Loucy (cell line): Measurements from ENCODE around the gene HOMER1.
"Not testable (repeated sequence)": the region's sequence is repeated elsewhere in the genome, so short reads cannot be mapped to it uniquely, and the experiment has no call there.

ENCODE experiments used
- H2AFZ ChIP-seq: fragments of 200-600 bp; sonication (generic); 2 replicates; pipeline ENCODE4 v1.6.0; 2016; ENCODE audit warnings: antibody characterized with exemption, mild to moderate bottlenecking, low read length, moderate library complexity
- H3F3A ChIP-seq: fragments of 200-600 bp; 2 replicates; pipeline ENCODE4 v1.6.0; 2016; ENCODE audit warnings: antibody characterized with exemption, low read depth, mild to moderate bottlenecking
- H3K27me3 ChIP-seq: fragments of 200-600 bp; sonication (generic); 2 replicates; pipeline ENCODE4 v1.6.1; 2014; ENCODE audit warnings: low read length, mild to moderate bottlenecking; ENCODE audit not compliant: insufficient read depth, poor library complexity, severe bottlenecking
- H3K36me3 ChIP-seq: fragments of 200-600 bp; sonication (generic); 2 replicates; pipeline ENCODE4 v1.6.1; 2016; ENCODE audit warnings: low read length; ENCODE audit not compliant: insufficient read depth
- H3K4me1 ChIP-seq: fragments of 200-600 bp; sonication (generic); 2 replicates; pipeline ENCODE4 v1.5.1; 2014; ENCODE audit warnings: low read length, mild to moderate bottlenecking; ENCODE audit not compliant: insufficient read depth, poor library complexity, severe bottlenecking
- H3K4me2 ChIP-seq: fragments of 200-600 bp; sonication (generic); 2 replicates; pipeline ENCODE4 v1.6.0; 2014; ENCODE audit warnings: antibody characterized with exemption, low read length, low read depth, mild to moderate bottlenecking; ENCODE audit not compliant: poor library complexity, severe bottlenecking
- H3K4me3 ChIP-seq: fragments of 200-600 bp; sonication (generic); 2 replicates; pipeline ENCODE4 v1.5.1; 2014; ENCODE audit warnings: low read length, mild to moderate bottlenecking, mixed read lengths; ENCODE audit not compliant: poor library complexity, severe bottlenecking
- H3K79me2 ChIP-seq: fragments of 200-600 bp; sonication (generic); 2 replicates; pipeline ENCODE4 v1.6.1; 2014; ENCODE audit warnings: low read length; ENCODE audit not compliant: insufficient read depth
- H3K9ac ChIP-seq: fragments of 200-600 bp; sonication (generic); 2 replicates; pipeline ENCODE4 v1.6.0; 2014; ENCODE audit warnings: mild to moderate bottlenecking, low read depth, low read length, moderate library complexity; ENCODE audit not compliant: poor library complexity, severe bottlenecking
- H3K9me2 ChIP-seq: fragments of 200-600 bp; sonication (generic); replicated peaks from 2 replicates; pipeline ENCODE4 v1.6.1; 2016; ENCODE audit warnings: low read depth, low read length, mixed read lengths
- H3K9me3 ChIP-seq: fragments of 200-600 bp; sonication (generic); 2 replicates; pipeline ENCODE4 v1.6.1; 2014; ENCODE audit warnings: mild to moderate bottlenecking, antibody characterized with exemption, low read length, low read depth; ENCODE audit not compliant: insufficient read depth
- H4K20me1 ChIP-seq: fragments of 200-600 bp; sonication (generic); 2 replicates; pipeline ENCODE4 v1.6.0; 2014; ENCODE audit warnings: antibody characterized with exemption, low read length, mild to moderate bottlenecking; ENCODE audit not compliant: insufficient read depth, poor library complexity, severe bottlenecking
- EZH2phosphoT487 ChIP-seq: fragments of 200-600 bp; IDR thresholded peaks from 2 replicates; pipeline ENCODE4 v1.6.1; 2018; ENCODE audit warnings: antibody characterized with exemption, mild to moderate bottlenecking, moderate library complexity, borderline replicate concordance
- TF ChIP-seq, protein P1 (sequence below): fragments of 200-600 bp; sonication (generic); conservative IDR thresholded peaks from 2 replicates; pipeline ENCODE4 v1.5.1; 2014; ENCODE audit warnings: mild to moderate bottlenecking, antibody characterized with exemption, low read length

Gene HOMER1

DNA sequence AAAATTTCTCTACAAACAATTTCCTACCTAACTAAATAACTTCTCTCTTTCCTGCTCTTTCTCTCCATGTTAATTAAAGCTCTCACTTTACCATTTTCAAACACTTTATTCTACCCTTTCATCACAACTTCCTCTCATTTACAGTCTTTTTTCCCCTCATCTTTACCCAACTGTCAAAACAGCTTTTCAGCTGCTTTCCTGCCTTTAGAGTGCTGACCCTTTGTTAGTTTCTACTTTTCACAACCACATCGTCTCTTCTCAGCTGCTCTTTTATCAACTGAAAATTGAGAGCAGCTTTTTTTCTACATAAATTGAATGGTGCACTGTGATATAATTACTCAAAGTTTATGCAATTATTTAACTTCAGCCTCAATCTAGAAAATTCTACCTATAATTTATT is 3.1 kb upstream of the HOMER1 start:
- peak overlapping the region; percentile 18 for H3K4me3 ChIP-seq
- H3K4me2 ChIP-seq = peak overlapping the region; percentile 62
- peak overlapping the region; percentile 55 for H2AFZ ChIP-seq
- peak overlapping the region; percentile 50 for H3K9ac ChIP-seq
- no peaks in the 10 kb centered on the region for H3K27me3 ChIP-seq
- no peaks in the 10 kb centered on the region for H3K9me3 ChIP-seq
- H3K9me2 ChIP-seq = no peaks in the 10 kb centered on the region
- no peaks in the 10 kb centered on the region for H3K36me3 ChIP-seq
- TF ChIP-seq, protein P1, sequence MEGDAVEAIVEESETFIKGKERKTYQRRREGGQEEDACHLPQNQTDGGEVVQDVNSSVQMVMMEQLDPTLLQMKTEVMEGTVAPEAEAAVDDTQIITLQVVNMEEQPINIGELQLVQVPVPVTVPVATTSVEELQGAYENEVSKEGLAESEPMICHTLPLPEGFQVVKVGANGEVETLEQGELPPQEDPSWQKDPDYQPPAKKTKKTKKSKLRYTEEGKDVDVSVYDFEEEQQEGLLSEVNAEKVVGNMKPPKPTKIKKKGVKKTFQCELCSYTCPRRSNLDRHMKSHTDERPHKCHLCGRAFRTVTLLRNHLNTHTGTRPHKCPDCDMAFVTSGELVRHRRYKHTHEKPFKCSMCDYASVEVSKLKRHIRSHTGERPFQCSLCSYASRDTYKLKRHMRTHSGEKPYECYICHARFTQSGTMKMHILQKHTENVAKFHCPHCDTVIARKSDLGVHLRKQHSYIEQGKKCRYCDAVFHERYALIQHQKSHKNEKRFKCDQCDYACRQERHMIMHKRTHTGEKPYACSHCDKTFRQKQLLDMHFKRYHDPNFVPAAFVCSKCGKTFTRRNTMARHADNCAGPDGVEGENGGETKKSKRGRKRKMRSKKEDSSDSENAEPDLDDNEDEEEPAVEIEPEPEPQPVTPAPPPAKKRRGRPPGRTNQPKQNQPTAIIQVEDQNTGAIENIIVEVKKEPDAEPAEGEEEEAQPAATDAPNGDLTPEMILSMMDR = no peak
- TF ChIP-seq EZH2phosphoT487 = no peak
- H3K4me1 ChIP-seq = peaks cover 46% of the 10 kb centered on the region
- no peaks in the 10 kb centered on the region for H3F3A ChIP-seq
- peaks cover 14% of the 10 kb centered on the region for H3K79me2 ChIP-seq
- no peaks in the 10 kb centered on the region for H4K20me1 ChIP-seq

DNA sequence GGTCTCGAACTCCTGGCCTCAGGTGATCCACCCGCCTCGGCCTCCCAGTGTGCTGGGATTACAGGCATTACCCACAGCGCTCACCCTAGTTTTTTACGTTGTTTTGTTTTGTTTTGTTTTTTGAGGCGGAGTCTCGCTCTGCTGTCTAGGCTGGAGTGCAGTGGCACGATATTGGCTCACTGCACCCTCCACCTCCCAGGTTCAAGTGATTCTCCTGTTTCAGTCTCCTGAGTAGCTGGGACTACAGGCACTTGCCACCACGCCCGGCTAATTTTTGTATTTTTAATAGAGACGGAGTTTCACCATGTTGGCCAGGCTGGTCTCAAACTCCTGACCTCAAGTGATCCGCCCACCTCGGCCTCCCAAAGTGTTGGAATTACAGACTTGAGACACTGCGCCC is 2.4 kb upstream of the HOMER1 start:
- peak overlapping the region; percentile 50 for H3K9ac ChIP-seq
- peak overlapping the region; percentile 62 for H3K4me2 ChIP-seq
- H3K9me2 ChIP-seq, H3K27me3 ChIP-seq, H4K20me1 ChIP-seq, H3F3A ChIP-seq, H2AFZ ChIP-seq, H3K36me3 ChIP-seq, H3K9me3 ChIP-seq, H3K4me3 ChIP-seq: not testable (repeated sequence)
- peaks cover 20% of the 10 kb centered on the region for H3K79me2 ChIP-seq
- peaks cover 53% of the 10 kb centered on the region for H3K4me1 ChIP-seq

DNA sequence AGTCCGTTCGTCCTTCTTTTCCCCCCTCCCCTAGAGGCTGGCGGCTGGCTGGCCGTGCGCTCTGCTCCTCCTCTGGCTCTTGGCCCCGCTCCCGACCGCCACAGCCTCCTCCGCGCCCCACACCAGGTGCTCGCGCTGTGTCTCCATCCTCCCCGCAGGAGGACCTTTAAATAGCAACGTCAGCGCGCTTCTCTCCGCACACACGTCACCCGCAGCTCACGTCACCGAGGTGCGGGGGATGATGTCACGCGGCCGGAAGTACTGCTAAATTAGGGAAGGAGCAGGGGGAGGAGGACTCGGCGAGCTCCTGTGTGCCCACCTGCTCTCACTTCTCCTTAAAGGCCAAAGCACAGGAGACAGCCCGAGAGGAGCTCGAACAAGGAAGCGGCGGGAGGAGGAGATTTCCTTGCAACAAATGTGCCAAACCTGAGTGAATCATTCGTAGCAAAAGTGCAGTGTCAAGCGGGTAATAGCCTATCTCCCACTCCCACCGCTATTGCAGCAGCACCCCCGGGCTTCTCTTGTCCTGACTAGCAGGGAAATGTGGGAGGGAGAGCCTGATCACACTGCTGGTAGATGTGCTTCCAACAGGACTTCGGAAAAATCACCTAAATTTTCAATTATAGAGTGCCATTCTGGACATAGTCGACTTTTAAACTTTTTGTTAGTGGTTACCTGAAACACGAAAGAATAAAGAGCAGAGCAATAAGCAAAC is 614 bp upstream of the HOMER1 start:
- no peak for TF ChIP-seq EZH2phosphoT487
- TF ChIP-seq, protein P1 = no peak
- peaks cover 70% of the 10 kb centered on the region for H3K4me1 ChIP-seq
- H3K36me3 ChIP-seq = no peaks in the 10 kb centered on the region
- peaks cover 3% of the 10 kb centered on the region for H4K20me1 ChIP-seq
- no peaks in the 10 kb centered on the region for H3K27me3 ChIP-seq
- peak overlapping the region; percentile 84 for H3K4me2 ChIP-seq
- H3K4me3 ChIP-seq = peak overlapping the region; percentile 92
- H2AFZ ChIP-seq = peak overlapping the region; percentile 77
- no peaks in the 10 kb centered on the region for H3K9me3 ChIP-seq
- 0 out of 2 replicates have a peak, but pooled peaks cover 5% of the 10 kb centered on the region for H3F3A ChIP-seq
- peaks cover 37% of the 10 kb centered on the region for H3K79me2 ChIP-seq
- peak overlapping the region; percentile 74 for H3K9ac ChIP-seq
- no peaks in the 10 kb centered on the region for H3K9me2 ChIP-seq

DNA sequence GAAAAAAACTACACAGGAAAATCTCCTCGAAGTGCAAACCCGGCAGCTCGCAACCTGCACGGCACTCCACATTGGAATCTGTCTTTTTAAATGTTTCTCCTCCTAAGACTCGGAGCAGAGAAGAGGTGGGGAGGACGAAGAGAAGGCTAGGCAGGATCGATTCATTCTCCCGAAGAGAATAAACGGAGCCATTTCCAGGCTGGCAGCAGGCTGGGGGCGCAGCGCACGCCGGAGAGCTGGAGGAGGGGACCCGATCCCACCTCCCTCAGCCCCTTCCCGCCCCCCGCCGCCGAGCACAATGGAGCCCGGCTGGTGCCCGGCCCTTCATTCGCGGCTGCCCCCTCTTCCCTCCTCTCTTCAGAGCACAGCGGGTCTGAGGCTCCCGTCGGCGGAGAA is 628 bp downstream of the HOMER1 start:
- Histone ChIP-seq H3K4me3 (peak overlapping the region; percentile 92), H3K79me2 (peaks cover 41% of the 10 kb centered on the region), H3K4me1 (peaks cover 74% of the 10 kb centered on the region), H3F3A (peaks cover 5% of the 10 kb centered on the region; the same call in 1 of the 2 replicates), H3K27me3 (no peaks in the 10 kb centered on the region), H3K36me3 (no peaks in the 10 kb centered on the region), H3K9me3 (no peaks in the 10 kb centered on the region), H3K9ac (peak overlapping the region; percentile 74), H3K4me2 (peak overlapping the region; percentile 84), H3K9me2 (no peaks in the 10 kb centered on the region), H2AFZ (peak overlapping the region; percentile 77), H4K20me1 (peaks cover 11% of the 10 kb centered on the region)
- TF ChIP-seq EZH2phosphoT487 = no peak
- TF ChIP-seq, protein P1 = no peak
